T-cell (primary cell): Measurements from ENCODE around the gene SYF2. TPM values are rescaled to one million over a fixed set of nuclear protein-coding genes. Genes with fewer than 3 reads are reported as not detected.
A peak's percentile ranks its signal among the peaks of the same experiment; 100 is the strongest.
"Not testable (repeated sequence)": the region's sequence is repeated elsewhere in the genome, so short reads cannot be mapped to it uniquely, and the experiment has no call there.

Source experiments
- ATAC-seq, 4 experiments: fragments of 200-7000 bp in 3 of 4; fragments of 150-1000 bp in 1 of 4; cut with Tn5 transposase; replicated peaks in 1 of 4; 1 replicate in 3 of 4; 2 replicates in 1 of 4; pipeline ENCODE4 v1.10.0; 2021; ENCODE audit warnings: moderate library complexity in 3 of 4, mild to moderate bottlenecking in 2 of 4, moderate number of reproducible peaks in 1 of 4
- CTCF ChIA-PET, 2 donors: fragments of 300-600 bp; sonication (Branson Sonifier 250); formaldehyde crosslinking; loops; one replicate each; lab custom pipeline; 2022; ENCODE audit warnings: antibody characterized with exemption in 2 of 2; lab: Charles Lee
- POLR2A ChIA-PET, 2 donors: fragments of 300-600 bp; sonication (Branson Sonifier 250); formaldehyde crosslinking; loops; one replicate each; lab custom pipeline; 2022; ENCODE audit warnings: antibody characterized with exemption in 2 of 2; lab: Charles Lee
- DNase-seq, 35 experiments: peaks; one replicate each; pipeline versions ENCODE4 v3.0.0 to v3.0.0-alpha.2; 2013 to 2023
- H3K27ac ChIP-seq: one replicate; pipeline ENCODE4 v1.5.1; 2013; ENCODE audit warnings: low read length
- H3K27me3 ChIP-seq, 2 experiments: replicated peaks in 1 of 2; 1 replicate in 1 of 2; 2 replicates in 1 of 2; pipeline versions ENCODE4 v1.6.1 to v1.7.0; 2013; ENCODE audit warnings: low read length in 1 of 2, mixed read lengths in 1 of 2; ENCODE audit not compliant: control insufficient read depth in 2 of 2, insufficient read depth in 2 of 2; ENCODE audit errors: extremely low read depth in 1 of 2
- H3K36me3 ChIP-seq, 2 donors: 1 replicate in 1 of 2; 2 replicates in 1 of 2; pipeline versions ENCODE4 v1.6.1 to v1.7.0; 2013; ENCODE audit warnings: low read length in 1 of 2; ENCODE audit not compliant: control insufficient read depth in 2 of 2, insufficient read depth in 1 of 2; ENCODE audit errors: extremely low read depth in 1 of 2
- H3K4me1 ChIP-seq, 2 experiments: 1 replicate in 1 of 2; 2 replicates in 1 of 2; pipeline versions ENCODE4 v1.6.1 to v1.7.0; 2013; ENCODE audit warnings: low read length in 2 of 2, mixed read lengths in 1 of 2; ENCODE audit not compliant: insufficient read depth in 2 of 2, control insufficient read depth in 1 of 2; ENCODE audit errors: extremely low read depth in 1 of 2
- H3K4me3 ChIP-seq, 2 donors: 1 replicate in 1 of 2; 2 replicates in 1 of 2; pipeline versions ENCODE4 v1.5.1 to v1.7.0; 2013; ENCODE audit warnings: mild to moderate bottlenecking in 2 of 2, low read length in 1 of 2, moderate library complexity in 1 of 2; ENCODE audit not compliant: control insufficient read depth in 1 of 2; ENCODE audit errors: extremely low read depth in 1 of 2
- H3K9me3 ChIP-seq: 2 replicates; pipeline ENCODE4 v1.7.0; 2013
- H3K27ac Mint-ChIP-seq, 2 donors: one replicate each; pipeline ENCODE4 v1.8.0; 2020 to 2021; ENCODE audit warnings: mild to moderate bottlenecking in 2 of 2, mixed read lengths in 2 of 2
- H3K27me3 Mint-ChIP-seq, 2 donors: one replicate each; pipeline ENCODE4 v1.8.0; 2021 to 2022; ENCODE audit warnings: mixed read lengths in 2 of 2
- H3K36me3 Mint-ChIP-seq: one replicate; pipeline ENCODE4 v1.8.0; 2021; ENCODE audit warnings: mixed read lengths
- H3K4me1 Mint-ChIP-seq, 3 donors: one replicate each; pipeline ENCODE4 v1.8.0; 2020 to 2022; ENCODE audit warnings: mixed read lengths in 3 of 3, mild to moderate bottlenecking in 1 of 3
- H3K4me3 Mint-ChIP-seq, 3 donors: one replicate each; pipeline ENCODE4 v1.8.0; 2020 to 2022; ENCODE audit warnings: mild to moderate bottlenecking in 3 of 3, mixed read lengths in 3 of 3, moderate library complexity in 3 of 3
- H3K9me3 Mint-ChIP-seq, 3 donors: one replicate each; pipeline ENCODE4 v1.8.0; 2020 to 2022; ENCODE audit warnings: mixed read lengths in 3 of 3
- WGBS: methylation state at CpG from one replicate; pipeline ENCODE4 v1.1.5; 2013; ENCODE audit warnings: missing lambda C conversion rate; ENCODE audit not compliant: insufficient coverage; 5-methylcytosine and 5-hydroxymethylcytosine counted together
- total RNA-seq, 35 experiments: library from RNA in 6 of 35; stranded (reverse) in 6 of 35; fragments of 120-200 nt in 1 of 35; gene quantifications; one replicate each; pipeline versions ENCODE4 v1.2.1 to v1.2.4 and lab custom pipeline; 2013 to 2026

The SYF2 gene
- total RNA-seq (10 to 100 TPM; 65.9 to 71.4 (median 68.6) TPM), total RNA-seq (lab: John Stamatoyannopoulos, UW) (41.1 to 130 (median 103) reads per million in 29 experiments)
- total RNA-seq (2013), result 78.8 TPM

- DNase-seq, result peak; percentile 77 to 95 (median 88)
- H3K4me3 Mint-ChIP-seq, result no peak within 1 kb of the TSS
- 0% methylated on average over 43 of the region's 54 CpGs for whole genome bisulfite sequencing
- H3K4me1 Mint-ChIP-seq, result peaks cover 25 to 45% (median 38%) of the 10 kb centered on the region in 3 donors
- Histone ChIP-seq H3K9me3 (no peaks in the 10 kb centered on the region), H3K36me3 (peaks cover 5 to 39% of the 10 kb centered on the region in 2 donors), H3K27ac (peak within 1 kb of the TSS; percentile 96), H3K27me3 (no peaks in the 10 kb centered on the region), H3K4me1 (peaks cover 12 to 28% of the 10 kb centered on the region in 2 experiments), H3K4me3 (peak within 1 kb of the TSS; percentile 74 to 100)
- peak; percentile 93 to 95 (median 94) for ATAC-seq
- H3K27ac Mint-ChIP-seq, result no peak within 1 kb of the TSS
- ChIA-PET CTCF (interaction anchor here in 1 of 2 donors (0.7 kb wide), 1 partner anchor 15 kb away, joined by 3 read pairs; the partner anchor contains the start of gene RSRP1), POLR2A (interaction anchor here (0.5 to 2.8 kb wide), 10 partner anchors 10 to 1906 kb away, joined by 3 to 37 read pairs (median 6); partner anchors contain the start of gene RSRP1 (in 2 of the 2))
- H3K36me3 Mint-ChIP-seq, result peaks cover 18% of the 10 kb centered on the region
- no peaks in the 10 kb centered on the region for H3K27me3 Mint-ChIP-seq
- H3K9me3 Mint-ChIP-seq, result no peaks in the 10 kb centered on the region
Measured at GRCh38 chr1:25232027-25232865, at the start of gene SYF2. TSS of gene SYF2 (minus strand) at chr1:25232502. CDS start at chr1:25232467, 35 bp downstream.

- H3K36me3 Mint-ChIP-seq, DNase-seq, H3K4me3 ChIP-seq, H3K36me3 ChIP-seq, H3K9me3 ChIP-seq, POLR2A ChIA-PET, H3K27ac ChIP-seq, H3K4me3 Mint-ChIP-seq, H3K27me3 Mint-ChIP-seq, H3K9me3 Mint-ChIP-seq, H3K4me1 Mint-ChIP-seq, ATAC-seq, H3K27me3 ChIP-seq, H3K27ac Mint-ChIP-seq, H3K4me1 ChIP-seq, CTCF ChIA-PET: not testable (repeated sequence)
- WGBS, result no CpG with 5 or more reads among the region's 5 CpGs
Measured at GRCh38 chr1:25279693-25280111, 47.4 kb upstream of the SYF2 start.

- H3K27me3 Mint-ChIP-seq, DNase-seq, H3K9me3 Mint-ChIP-seq, H3K36me3 ChIP-seq, H3K4me3 ChIP-seq, H3K27ac ChIP-seq, H3K27me3 ChIP-seq, H3K9me3 ChIP-seq, H3K4me3 Mint-ChIP-seq, ATAC-seq, H3K27ac Mint-ChIP-seq, H3K36me3 Mint-ChIP-seq, H3K4me1 Mint-ChIP-seq, CTCF ChIA-PET, H3K4me1 ChIP-seq, POLR2A ChIA-PET: not testable (repeated sequence)
- WGBS, result no CpG with 5 or more reads among the region's 8 CpGs
Measured at GRCh38 chr1:25278790-25279189, 46.5 kb upstream of the SYF2 start.

- H3K27me3 ChIP-seq, ATAC-seq, H3K9me3 Mint-ChIP-seq, H3K27ac Mint-ChIP-seq, H3K9me3 ChIP-seq, H3K36me3 ChIP-seq, H3K4me3 ChIP-seq, H3K27ac ChIP-seq, CTCF ChIA-PET, H3K36me3 Mint-ChIP-seq, H3K27me3 Mint-ChIP-seq, H3K4me3 Mint-ChIP-seq, DNase-seq, H3K4me1 ChIP-seq, H3K4me1 Mint-ChIP-seq: not testable (repeated sequence)
- POLR2A ChIA-PET, result interaction anchor here in 1 of 2 donors (0.6 kb wide), 1 partner anchor 53 kb away, joined by 9 read pairs; no protein-coding TSS in a partner anchor
- no CpG with 5 or more reads among the region's 2 CpGs for WGBS
Measured at GRCh38 chr1:25278358-25278757, 46.1 kb upstream of the SYF2 start.

- H3K27ac Mint-ChIP-seq, H3K4me1 Mint-ChIP-seq, H3K27me3 ChIP-seq, DNase-seq, H3K4me3 ChIP-seq, H3K36me3 ChIP-seq, POLR2A ChIA-PET, H3K4me1 ChIP-seq, H3K27me3 Mint-ChIP-seq, H3K9me3 Mint-ChIP-seq, H3K4me3 Mint-ChIP-seq, H3K27ac ChIP-seq, CTCF ChIA-PET, H3K36me3 Mint-ChIP-seq, ATAC-seq, H3K9me3 ChIP-seq: not testable (repeated sequence)
- WGBS, result no CpG with 5 or more reads among the region's 1 CpG
Measured at GRCh38 chr1:25277295-25277694, 45.0 kb upstream of the SYF2 start.

- POLR2A ChIA-PET, result not testable (repeated sequence)
Measured at GRCh38 chr1:25275648-25276047, 43.3 kb upstream of the SYF2 start.

More at GRCh38 chr1:25275648-25276047, 43.3 kb upstream of the SYF2 start:
- H3K4me1 ChIP-seq, H3K36me3 ChIP-seq, H3K4me3 ChIP-seq, H3K27ac Mint-ChIP-seq, H3K27me3 Mint-ChIP-seq, H3K36me3 Mint-ChIP-seq, H3K27ac ChIP-seq, H3K9me3 Mint-ChIP-seq, CTCF ChIA-PET, ATAC-seq, H3K9me3 ChIP-seq, H3K4me3 Mint-ChIP-seq, H3K4me1 Mint-ChIP-seq, DNase-seq, H3K27me3 ChIP-seq: not testable (repeated sequence)
- no CpG with 5 or more reads among the region's 4 CpGs for WGBS
